Activated T-cell treated with anti-CD3 and anti-CD28 coated beads, Interleukin-2, amount 50 U/mL, for 24 hours (primary cell): ENCODE measurements around the gene IGF2BP2.
"Not testable (repeated sequence)": the region's sequence is repeated elsewhere in the genome, so short reads cannot be mapped to it uniquely, and the experiment has no call there.

ENCODE experiments used
- DNase-seq: peaks from one replicate; pipeline ENCODE4 v3.0.0-alpha.2; 2020
- H3K27ac Mint-ChIP-seq: 2 replicates; pipeline ENCODE4 v1.8.0; 2020; ENCODE audit warnings: mild to moderate bottlenecking, mixed read lengths
- H3K27me3 Mint-ChIP-seq: 2 replicates; pipeline ENCODE4 v1.8.0; 2020; ENCODE audit warnings: mixed read lengths
- H3K36me3 Mint-ChIP-seq: 2 replicates; pipeline ENCODE4 v1.8.0; 2020; ENCODE audit warnings: low read depth, mixed read lengths
- H3K4me1 Mint-ChIP-seq: 2 replicates; pipeline ENCODE4 v1.8.0; 2020; ENCODE audit warnings: low read depth, mixed read lengths
- H3K4me3 Mint-ChIP-seq: 2 replicates; pipeline ENCODE4 v1.8.0; 2020; ENCODE audit warnings: mild to moderate bottlenecking, moderate library complexity, mixed read lengths
- H3K9me3 Mint-ChIP-seq: 2 replicates; pipeline ENCODE4 v1.8.0; 2020; ENCODE audit warnings: mixed read lengths

IGF2BP2 gene

DNA sequence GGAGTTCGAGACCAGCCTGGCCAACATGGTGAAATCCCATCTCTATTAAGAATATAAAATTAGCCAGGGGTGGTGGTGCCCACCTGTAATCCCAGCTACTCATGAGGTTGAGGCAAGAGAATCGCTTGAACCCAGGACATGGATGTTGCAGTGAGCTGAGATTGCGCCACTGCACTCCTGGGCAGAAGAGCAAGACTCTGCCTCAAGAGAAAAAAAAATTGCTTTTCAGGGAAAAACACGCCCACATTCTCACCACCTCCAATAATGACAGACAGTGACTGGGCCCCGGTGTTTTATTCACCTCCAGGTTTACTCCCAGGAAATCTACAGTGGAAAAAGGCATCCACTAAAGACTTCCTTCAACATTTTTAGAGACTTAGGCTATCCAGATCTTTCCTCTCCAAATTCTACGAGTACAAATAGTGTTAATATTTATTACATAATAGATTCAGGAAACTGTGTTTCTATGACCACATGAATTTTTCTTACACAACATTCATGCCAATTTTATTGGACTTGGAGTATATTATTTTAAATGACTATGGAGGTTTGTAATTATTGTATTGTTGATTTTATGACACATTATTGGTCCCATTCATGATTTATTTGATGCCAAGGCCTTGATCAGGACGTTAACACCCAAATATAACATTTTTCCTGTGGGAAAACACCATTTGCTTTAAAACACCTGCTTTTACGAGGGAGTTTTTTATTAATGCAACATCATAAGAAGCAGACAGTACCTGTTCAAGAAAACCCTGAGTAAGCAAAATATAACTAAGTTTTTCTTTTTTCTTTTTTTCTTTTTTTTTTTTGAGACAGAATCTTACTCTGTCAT, 26.6 kb downstream of the IGF2BP2 start:
- Mint-ChIP-seq H3K36me3 (no peaks in the 10 kb centered on the region), H3K4me3 (no peak overlapping the region), H3K9me3 (no peaks in the 10 kb centered on the region), H3K4me1 (peaks cover 9% of the 10 kb centered on the region), H3K27ac (no peak overlapping the region), H3K27me3 (peaks cover 13% of the 10 kb centered on the region)
- no peak for DNase-seq

GRCh38 chr3:185797108-185797881, 27.5 kb downstream of the IGF2BP2 start:
- Mint-ChIP-seq H3K36me3 (no peaks in the 10 kb centered on the region), H3K9me3 (no peaks in the 10 kb centered on the region), H3K27me3 (peaks cover 13% of the 10 kb centered on the region), H3K27ac (no peak overlapping the region), H3K4me3 (no peak overlapping the region), H3K4me1 (peaks cover 9% of the 10 kb centered on the region)
- DNase-seq = no peak

- H3K27ac Mint-ChIP-seq = no peak overlapping the region
- no peaks in the 10 kb centered on the region for H3K9me3 Mint-ChIP-seq
- H3K4me3 Mint-ChIP-seq = no peak overlapping the region
- H3K36me3 Mint-ChIP-seq = no peaks in the 10 kb centered on the region
- H3K4me1 Mint-ChIP-seq = peaks cover 9% of the 10 kb centered on the region
- no peak for DNase-seq
- H3K27me3 Mint-ChIP-seq = peaks cover 16% of the 10 kb centered on the region
These were observed 28.3 kb downstream of the IGF2BP2 start for GRCh38 chr3:185796431-185797107.

GRCh38 chr3:185793381-185793780, 31.5 kb downstream of the IGF2BP2 start:
- H3K4me3 Mint-ChIP-seq = no peak overlapping the region
- peaks cover 25% of the 10 kb centered on the region for H3K27me3 Mint-ChIP-seq
- H3K27ac Mint-ChIP-seq = no peak overlapping the region
- no peak for DNase-seq
- no peaks in the 10 kb centered on the region for H3K9me3 Mint-ChIP-seq
- no peaks in the 10 kb centered on the region for H3K36me3 Mint-ChIP-seq
- peaks cover 9% of the 10 kb centered on the region for H3K4me1 Mint-ChIP-seq

GRCh38 chr3:185792955-185793354, 31.9 kb downstream of the IGF2BP2 start:
- Mint-ChIP-seq H3K9me3 (no peaks in the 10 kb centered on the region), H3K4me1 (peaks cover 9% of the 10 kb centered on the region), H3K27ac (no peak overlapping the region), H3K27me3 (peaks cover 25% of the 10 kb centered on the region), H3K4me3 (no peak overlapping the region), H3K36me3 (no peaks in the 10 kb centered on the region)
- DNase-seq = no peak

DNA sequence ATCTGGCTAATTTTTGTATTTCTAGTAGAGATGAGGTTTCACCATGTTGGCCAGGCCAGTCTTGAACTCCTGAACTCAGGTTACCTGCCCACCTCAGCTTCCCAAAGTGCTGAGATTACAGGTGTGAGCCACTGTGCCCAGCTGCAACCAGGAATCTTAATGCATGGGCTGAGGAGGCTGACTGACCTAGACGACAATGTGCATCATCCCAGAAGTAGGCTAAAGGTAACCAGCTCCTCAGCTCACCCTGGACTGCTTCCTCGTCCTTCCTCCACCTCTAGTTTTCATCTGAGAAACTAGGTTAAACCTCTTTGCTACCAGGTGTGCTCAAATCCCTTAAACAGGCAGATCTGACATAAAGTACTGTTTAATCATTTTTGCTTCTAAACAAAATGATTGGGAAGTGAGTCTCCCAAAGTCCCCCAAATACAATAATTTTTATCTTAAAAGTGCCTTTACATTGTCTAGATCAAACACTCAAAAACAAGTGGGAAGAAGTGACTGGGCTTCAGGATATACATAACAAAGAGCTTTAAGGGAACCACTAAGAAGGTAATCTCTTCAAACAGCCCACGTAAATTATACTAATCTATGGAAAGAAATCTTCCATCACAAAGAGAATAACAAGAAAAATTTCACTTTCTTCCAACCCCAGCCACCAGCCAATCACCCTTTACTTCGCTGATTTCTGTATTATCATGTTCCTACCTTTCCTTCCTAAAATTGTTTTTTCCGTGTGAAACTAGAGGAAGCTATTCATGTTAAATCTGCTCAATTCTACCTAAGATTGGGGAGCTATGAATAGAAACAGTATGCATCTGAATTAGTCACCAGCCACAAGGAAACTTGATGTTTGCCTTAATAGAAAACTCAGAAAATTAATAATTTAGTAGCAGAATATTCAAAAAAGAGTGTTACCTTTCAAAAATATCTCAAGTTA, 34.7 kb downstream of the IGF2BP2 start:
- no peaks in the 10 kb centered on the region for H3K36me3 Mint-ChIP-seq
- H3K4me1 Mint-ChIP-seq = peaks cover 7% of the 10 kb centered on the region
- no peaks in the 10 kb centered on the region for H3K9me3 Mint-ChIP-seq
- H3K27ac Mint-ChIP-seq = no peak overlapping the region
- no peak for DNase-seq
- H3K4me3 Mint-ChIP-seq = no peak overlapping the region
- H3K27me3 Mint-ChIP-seq = peaks cover 19% of the 10 kb centered on the region

DNA sequence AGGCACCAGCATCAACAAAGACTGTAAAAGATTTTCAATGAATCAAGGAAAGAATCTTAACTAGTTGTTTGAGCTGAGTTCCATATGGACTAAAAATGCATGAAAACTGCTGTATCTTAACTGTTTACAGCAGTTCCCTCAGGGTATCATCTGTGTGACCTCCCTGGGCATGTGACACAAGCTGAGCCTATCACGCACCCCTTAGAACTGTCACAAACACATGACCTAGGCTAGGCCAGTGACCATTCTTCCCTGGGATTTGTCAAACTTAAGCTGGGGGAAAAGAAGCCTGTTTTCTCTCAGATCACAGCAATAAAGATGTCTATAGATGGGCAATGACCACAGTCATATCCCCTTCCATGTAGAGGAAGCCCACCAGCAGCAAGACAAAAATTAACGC, 35.7 kb downstream of the IGF2BP2 start:
- no peaks in the 10 kb centered on the region for H3K36me3 Mint-ChIP-seq
- no peaks in the 10 kb centered on the region for H3K9me3 Mint-ChIP-seq
- H3K27me3 Mint-ChIP-seq = peaks cover 23% of the 10 kb centered on the region
- no peak overlapping the region for H3K27ac Mint-ChIP-seq
- H3K4me3 Mint-ChIP-seq = no peak overlapping the region
- H3K4me1 Mint-ChIP-seq = peaks cover under 1% of the 10 kb centered on the region
- DNase-seq = no peak

DNA sequence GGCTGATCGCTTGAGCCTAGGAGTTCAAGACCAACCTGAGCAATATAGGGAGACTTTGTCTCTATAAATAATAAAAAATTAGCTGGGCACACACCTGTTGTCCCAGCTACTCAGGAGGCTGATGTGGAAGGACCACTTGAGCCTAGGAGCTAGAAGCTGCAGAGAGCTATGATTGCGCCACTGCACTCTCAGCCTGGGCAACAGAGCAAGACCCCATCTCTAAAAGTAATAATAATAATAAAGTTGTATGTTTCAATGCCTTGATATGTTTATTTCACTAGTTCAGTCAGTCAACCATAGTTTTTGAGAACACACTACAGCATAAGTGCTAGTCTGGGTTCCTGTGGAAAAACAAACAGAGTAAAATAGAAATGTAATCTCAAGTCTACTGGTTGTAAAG, 36.5 kb downstream of the IGF2BP2 start:
- no peak overlapping the region for H3K4me3 Mint-ChIP-seq
- no peaks in the 10 kb centered on the region for H3K4me1 Mint-ChIP-seq
- DNase-seq = no peak
- peaks cover 23% of the 10 kb centered on the region for H3K27me3 Mint-ChIP-seq
- H3K9me3 Mint-ChIP-seq = no peaks in the 10 kb centered on the region
- H3K36me3 Mint-ChIP-seq = no peaks in the 10 kb centered on the region
- H3K27ac Mint-ChIP-seq = no peak overlapping the region

DNA sequence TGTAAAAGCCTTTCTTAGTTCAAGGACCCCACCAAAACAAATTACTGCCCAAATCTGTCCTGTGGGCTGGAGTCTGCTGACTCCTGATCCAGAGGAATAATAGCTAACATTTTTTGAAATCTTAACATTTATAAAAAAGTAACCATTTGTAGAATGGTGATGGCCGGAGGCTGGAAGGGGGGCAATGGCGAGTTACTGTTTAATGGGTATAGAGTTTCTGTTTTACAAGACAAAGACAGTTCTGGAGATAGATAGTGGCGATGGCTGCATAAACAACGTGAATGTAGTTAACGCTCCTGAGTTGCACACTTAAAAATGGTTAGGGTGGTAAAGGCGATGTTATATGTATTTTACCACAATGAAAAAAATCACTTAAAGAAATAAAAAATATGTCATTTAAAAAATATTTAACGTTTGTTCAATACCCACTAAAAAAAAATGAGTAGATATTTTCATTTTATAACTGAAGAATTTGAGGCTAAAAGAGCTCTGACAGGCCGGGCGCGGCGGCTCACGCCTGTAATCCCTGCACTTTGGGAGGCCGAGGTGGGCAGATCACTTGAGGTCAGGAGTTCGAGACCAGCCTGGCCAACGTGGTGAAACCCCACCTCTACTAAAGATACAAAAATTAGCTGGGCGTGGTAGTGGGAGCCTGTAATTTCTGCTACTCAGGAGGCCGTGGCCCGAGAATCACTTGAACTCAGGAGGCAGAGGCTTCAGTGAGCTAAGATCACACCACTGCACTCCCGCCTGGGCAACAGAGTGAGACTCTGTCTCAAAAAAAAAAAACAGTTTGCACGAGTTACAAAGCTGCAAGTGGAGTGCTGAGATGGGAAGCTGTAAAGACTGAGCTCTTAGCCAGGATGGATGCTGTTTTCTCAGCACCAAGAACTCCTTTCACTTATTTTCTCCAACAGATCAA, 37.6 kb downstream of the IGF2BP2 start:
- Mint-ChIP-seq H3K27me3 (peaks cover 23% of the 10 kb centered on the region), H3K4me1 (no peaks in the 10 kb centered on the region), H3K9me3 (no peaks in the 10 kb centered on the region), H3K4me3 (no peak overlapping the region), H3K27ac (no peak overlapping the region), H3K36me3 (no peaks in the 10 kb centered on the region)
- no peak for DNase-seq

DNA sequence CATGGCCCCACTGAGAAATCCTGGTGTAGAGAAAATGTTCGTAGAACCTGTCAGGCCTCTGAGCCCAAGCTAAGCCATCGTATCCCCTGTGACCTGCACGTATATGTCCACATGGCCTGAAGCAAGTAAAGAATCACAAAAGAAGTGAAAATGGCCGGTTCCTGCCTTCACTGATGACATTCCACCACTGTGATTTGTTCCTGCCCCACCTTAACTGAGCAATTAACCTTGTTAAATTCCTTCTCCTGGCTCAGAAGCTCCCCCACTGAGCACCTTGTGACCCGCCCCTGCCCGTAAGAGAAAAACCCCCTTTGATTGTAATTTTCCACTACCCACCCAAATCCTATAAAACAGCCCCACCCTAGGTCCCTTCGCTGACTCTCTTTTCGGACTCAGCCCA, 38.6 kb downstream of the IGF2BP2 start:
- not testable (repeated sequence) for H3K4me3 Mint-ChIP-seq

GRCh38 chr3:185784317-185784716, 40.5 kb downstream of the IGF2BP2 start:
- Mint-ChIP-seq H3K27me3 (peaks cover 24% of the 10 kb centered on the region), H3K4me3 (no peak overlapping the region), H3K27ac (no peak overlapping the region), H3K4me1 (no peaks in the 10 kb centered on the region), H3K9me3 (no peaks in the 10 kb centered on the region), H3K36me3 (no peaks in the 10 kb centered on the region)
- no peak for DNase-seq

More for the DNA sequence above, 38.6 kb downstream of the IGF2BP2 start:
- H3K27ac Mint-ChIP-seq, H3K9me3 Mint-ChIP-seq, DNase-seq, H3K36me3 Mint-ChIP-seq, H3K4me1 Mint-ChIP-seq: not testable (repeated sequence)
- H3K27me3 Mint-ChIP-seq = peaks cover 22% of the 10 kb centered on the region

DNA sequence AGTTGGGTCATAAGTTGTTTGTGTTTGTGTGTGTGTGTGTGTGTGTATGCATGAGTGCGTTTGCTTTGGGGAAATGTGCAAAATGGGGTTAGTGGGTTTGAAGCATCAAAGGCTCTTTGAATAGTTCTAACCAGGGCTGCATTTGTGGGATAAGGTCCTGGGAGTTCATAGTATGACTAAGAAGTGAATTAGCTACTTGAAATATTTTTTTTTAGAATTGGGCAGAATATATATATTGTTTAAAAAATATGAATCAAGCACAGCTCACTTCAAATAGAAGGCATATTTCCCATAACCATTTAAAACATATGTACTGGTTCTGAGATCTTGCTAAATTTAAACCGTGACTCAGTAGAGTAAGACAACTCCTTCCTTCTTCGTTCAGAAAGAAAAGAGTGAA, 43.1 kb downstream of the IGF2BP2 start:
- no peak for DNase-seq
- H3K4me3 Mint-ChIP-seq = no peak overlapping the region
- no peaks in the 10 kb centered on the region for H3K36me3 Mint-ChIP-seq
- peaks cover 17% of the 10 kb centered on the region for H3K27me3 Mint-ChIP-seq
- no peaks in the 10 kb centered on the region for H3K9me3 Mint-ChIP-seq
- no peak overlapping the region for H3K27ac Mint-ChIP-seq
- no peaks in the 10 kb centered on the region for H3K4me1 Mint-ChIP-seq

GRCh38 chr3:185779461-185779860, 45.4 kb downstream of the IGF2BP2 start:
- Mint-ChIP-seq H3K27ac (no peak overlapping the region), H3K4me3 (no peak overlapping the region), H3K36me3 (no peaks in the 10 kb centered on the region), H3K4me1 (no peaks in the 10 kb centered on the region), H3K9me3 (no peaks in the 10 kb centered on the region), H3K27me3 (peaks cover 16% of the 10 kb centered on the region)
- DNase-seq = no peak
